SK-N-MC (cell line): ENCODE results near the gene SLC10A1.

Source experiments
- EZH2 ChIP-seq: fragments of 200-600 bp; sonication (generic); IDR thresholded peaks from one replicate; pipeline ENCODE4 v1.6.1; 2017; ENCODE audit warnings: antibody characterized with exemption
- POLR2AphosphoS5 ChIP-seq: IDR thresholded peaks from 2 replicates; pipeline ENCODE4 v1.6.1; 2012; ENCODE audit warnings: mild to moderate bottlenecking, low read depth, low read length, borderline replicate concordance

DNA sequence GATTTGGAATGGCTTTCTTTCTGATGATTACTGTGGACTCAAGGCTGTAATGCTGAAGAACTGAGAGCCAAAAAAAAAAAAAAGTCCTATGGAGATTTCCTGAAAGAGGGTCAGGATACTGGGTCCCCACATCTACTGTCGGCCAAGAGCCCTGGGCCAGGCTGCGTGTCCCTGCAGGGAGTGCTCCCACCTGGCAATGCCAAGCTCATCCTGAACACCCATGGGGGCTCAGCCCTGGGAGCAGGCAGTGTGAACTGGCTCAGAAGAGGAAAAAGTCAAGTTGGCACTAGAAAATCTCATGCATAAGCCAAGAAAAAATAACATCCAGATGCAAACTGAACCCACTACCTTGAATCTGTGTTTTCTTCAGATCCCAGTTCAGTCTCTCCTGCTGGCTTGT lies 47.1 kb upstream of the SLC10A1 start:
- no peak for TF ChIP-seq POLR2AphosphoS5
- TF ChIP-seq EZH2, result no peak
